Pulmonary artery endothelial cell (primary cell): Measurements from ENCODE around the gene GPX4. TPM values are rescaled to one million over a fixed set of nuclear protein-coding genes. Genes with fewer than 3 reads are reported as not detected.

Experiments used
- DNase-seq: peaks from one replicate; pipeline ENCODE4 v3.0.0-alpha.2; 2011; ENCODE audit warnings: low read depth, low spot score
- total RNA-seq: library from RNA; depleted of rRNA; stranded (reverse); fragments of >200 nt; gene quantifications from 2 replicates; pipeline ENCODE4 v1.2.3, GENCODE V29; 2014

The GPX4 gene
- total RNA-seq, 1 donor from 2014 or later: 410 TPM

DNA sequence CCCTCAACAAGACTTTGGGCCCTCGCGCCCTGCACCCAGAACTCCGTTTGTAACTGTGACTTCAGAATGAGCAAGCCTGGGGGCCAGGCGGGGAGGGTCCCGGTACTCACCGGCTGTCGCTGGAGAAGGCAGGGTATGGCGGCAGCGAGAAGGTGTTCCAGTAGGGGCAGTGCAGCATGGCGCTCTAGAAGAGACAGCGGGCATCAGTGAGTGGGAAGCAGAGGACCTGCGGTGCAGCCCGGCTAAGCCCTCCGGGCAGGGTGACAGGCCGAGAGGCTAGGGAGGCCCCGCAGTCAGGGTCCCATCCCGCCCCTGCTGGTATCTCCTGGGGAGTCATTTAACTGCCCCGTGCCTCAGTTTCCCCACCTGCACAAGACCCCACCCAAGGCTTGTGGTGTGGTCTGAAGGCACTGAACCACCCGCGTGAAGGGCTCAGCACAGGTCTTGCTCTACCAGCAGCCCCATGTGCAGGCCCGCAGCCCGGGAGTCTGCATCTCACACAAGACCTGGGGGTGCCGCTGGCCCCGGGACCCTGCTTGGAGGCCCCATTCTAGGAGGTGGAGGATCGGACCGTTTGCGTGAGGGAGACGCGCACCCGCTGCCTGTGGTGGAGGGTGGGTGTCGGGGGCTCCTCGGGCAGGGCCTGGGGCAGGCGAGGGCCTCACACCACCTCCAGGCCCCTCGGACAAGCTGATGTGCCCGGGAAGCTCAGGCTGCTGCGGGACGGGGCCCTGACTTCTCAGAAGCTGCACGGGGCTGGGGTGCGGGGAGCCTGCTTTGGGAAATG, 45.7 kb downstream of the GPX4 start:
- no peak for DNase-seq

DNA sequence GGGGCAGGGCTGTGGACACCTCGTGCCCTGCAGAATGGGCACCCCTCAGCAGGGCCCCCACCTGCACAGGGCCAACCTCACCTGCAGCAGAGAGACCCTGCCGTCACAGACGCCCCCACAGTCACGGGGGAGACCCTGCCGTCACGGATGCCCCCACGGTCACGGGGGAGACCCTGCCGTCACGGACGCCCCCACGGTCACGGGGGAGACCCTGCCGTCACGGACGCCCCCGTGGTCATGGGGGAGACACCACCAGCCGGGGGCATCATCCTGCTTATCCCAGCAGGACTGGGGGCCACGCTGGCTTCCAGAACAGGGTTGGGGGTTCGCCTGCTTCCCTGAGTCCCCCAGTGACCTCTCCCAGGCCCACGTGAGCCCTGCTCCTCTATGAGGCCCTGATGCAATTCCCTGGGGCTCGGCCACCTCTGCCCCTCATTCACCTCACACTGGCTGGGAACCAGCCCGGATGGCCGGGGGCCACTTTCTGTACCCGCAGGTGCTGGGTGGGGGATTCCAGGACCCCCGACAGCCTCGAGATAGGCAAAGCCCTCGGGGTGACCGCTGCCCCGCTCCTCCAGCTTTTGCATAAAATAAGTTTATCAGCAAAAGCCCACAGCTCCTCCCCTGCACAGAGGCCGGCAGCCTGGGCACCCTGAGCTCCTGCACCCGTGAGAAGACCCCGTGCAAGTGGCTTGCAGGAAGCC, 46.7 kb downstream of the GPX4 start:
- no peak for DNase-seq

DNA sequence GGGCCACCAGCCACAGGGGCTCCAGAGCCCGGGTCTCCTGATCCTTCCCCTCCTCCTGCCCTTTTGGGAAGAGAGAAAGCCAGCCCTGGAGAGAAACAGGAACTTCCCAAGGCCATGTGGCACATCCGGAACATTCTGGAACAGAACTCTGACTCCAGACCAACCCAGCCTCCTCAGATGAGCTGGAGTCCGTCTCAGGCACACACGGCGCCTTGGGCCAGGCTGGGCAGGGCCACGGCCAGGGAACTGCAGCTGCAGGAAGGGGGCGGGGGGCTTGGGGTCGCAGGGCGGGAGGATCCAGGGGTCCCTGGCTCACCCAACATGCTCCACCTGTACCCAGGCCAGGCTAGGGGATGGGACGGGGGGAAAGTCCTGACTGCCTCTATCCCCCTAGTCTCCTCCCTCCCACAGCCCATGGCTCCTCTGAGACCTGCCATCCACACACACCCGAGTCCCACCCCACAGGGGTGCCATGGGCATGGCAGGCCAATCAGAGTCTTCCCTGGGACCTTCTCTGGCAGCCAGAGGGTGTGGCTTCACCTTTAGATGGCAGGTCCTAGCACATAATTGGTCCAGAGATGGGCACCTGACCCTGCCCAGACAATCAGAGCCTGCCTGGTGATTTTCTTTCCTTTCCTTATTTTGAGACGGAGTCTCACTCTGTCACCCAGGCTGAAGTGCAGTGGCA, 47.4 kb downstream of the GPX4 start:
- no peak for DNase-seq

DNA sequence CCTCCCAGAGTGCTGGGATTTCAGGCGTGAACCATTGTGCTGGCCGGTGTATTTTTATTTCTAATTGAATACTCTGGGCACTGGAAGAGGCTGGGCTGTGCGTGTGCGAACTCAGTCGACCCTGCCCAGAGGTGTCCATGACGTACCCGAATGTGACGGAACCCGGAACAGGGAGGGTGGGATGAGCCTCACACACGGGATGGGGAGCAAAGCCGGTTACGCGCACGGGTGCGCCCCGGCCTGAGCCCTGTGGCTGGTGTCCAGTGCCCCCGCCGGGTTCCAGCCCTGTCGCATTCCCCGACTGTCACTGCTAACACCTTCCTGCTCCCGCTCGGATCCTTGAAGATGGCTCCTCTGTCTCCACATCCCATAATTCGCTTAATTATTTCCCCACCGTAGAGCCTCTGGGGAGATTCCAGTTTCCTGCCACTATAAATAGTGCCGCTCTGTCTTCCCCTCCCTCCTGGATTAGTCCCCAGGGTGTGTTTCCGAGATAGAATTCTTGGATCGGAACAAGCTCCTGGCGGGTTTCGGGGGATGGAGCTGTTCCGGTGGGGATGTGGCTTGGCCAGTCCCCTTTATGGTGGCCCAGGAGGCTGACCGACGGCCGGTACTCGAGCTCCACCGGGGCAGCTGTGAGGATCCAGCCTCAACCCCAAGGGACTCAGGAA, 48.3 kb downstream of the GPX4 start:
- DNase-seq: no peak

DNA sequence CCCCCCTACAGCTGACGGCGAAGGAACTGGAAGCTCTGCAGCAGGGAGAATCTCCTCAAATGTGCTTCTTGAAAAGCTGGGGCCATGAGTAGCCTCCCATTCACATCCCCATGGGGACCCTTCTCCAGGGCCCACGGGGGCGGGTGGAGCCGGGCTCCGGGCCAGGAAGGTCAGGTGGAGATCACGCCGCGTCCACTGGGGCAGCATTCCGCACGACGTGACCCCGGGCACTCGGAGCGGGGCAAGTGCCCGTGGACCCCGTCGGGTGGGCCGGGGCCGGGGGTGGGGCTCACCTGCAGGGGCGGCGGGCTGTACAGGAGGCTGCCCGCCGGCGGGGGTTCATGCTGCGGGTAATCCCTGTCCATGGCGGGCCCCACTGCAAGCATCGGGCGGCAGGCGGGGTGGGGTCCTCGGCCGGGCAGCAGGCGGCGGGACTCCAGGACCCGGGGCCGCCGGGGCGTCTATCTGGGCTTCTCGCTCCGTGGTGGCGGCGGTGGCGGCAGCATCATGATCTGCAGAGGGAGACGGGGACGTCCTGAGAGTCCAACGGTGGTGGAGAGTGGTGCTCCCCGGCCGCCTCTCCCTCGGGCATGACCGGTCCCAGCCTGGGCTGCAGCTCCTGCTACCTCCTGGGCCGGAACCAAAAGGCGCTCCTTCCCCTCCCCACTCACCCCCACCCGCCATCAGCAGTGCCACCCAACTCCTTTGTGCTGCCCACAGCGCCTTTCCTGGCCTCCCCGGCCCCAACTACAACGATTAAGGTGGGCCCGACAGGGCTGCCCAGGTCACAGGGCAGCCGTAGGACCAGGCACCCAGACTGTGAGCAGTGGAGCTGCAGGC, 50.3 kb downstream of the GPX4 start:
- no peak for DNase-seq

DNA sequence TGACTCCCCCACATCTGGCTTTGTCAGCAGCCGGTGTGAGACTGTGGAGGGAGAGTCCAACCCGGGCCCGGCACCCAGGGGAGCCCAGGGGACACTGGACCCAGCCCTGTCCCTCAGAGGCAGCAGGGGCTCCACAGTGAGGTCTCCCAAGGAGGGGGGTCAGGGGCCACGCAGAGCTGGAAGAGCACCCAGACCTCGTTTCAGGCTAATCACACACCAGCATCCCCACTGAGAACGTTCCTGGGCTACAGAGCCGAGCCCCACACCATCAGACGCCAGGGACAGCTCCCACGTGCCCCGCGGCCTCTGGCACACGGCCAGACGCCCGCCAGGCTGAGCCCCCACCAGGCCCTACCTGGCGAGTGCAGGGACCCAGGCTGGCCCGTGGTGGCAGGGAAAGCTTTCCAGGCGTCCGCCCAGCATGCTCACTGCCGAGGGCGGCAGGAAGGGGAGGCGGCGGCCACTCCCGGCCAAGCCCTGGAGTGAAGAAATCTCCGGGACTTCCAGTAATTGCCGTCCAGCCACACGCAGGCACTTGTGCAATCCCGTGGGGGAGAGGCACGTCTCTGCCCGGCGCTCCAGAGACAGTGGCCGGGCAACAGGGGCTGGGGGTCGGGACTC, 51.0 kb downstream of the GPX4 start:
- no peak for DNase-seq

DNA sequence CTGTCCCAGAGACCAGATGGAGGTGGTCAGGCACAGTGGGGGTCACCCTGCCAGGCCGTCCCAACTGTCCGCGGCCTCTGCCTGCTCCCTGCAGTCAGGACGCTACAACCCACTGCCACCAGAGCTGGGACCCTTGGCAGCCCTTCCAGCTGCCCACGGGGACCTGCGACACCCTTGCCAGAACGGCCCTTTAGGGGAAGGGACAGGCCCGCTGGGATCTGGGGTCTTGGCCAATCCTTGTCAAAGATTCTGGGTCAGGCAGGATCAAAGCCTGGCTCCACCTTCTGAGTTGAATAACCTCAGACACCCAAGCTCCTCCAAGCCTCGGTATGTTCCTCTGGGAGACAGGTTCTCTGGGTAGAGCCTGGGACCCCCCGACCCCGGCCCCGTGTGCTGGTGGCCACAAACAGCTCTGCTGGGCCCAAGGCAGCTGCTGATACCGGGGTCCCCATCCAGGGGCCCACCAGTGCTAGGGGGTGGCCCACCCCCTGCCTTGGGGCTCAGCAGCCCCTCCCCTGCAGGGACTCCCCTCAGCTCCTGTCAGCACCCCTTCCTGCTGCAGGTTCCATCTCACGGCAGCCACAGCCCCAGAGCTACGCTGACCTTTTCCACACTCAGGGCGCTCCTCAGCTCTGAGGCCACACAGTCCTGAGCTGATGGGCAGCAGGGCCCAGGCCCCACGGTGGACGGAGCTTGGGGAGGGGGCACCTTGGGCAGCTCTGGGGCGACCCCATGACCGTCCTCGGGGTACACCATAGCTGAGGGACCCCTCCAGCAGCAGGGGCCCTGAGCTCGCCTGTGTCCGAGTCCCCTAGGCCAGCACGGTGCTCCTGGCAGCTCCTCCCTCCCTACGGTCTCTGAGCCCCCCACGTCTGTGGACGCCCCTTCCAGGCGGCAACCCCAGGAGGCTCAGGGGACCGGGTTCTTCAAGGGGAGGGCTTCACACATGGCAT, 51.8 kb downstream of the GPX4 start:
- DNase-seq: no peak

Other genes with a start within 250 kb of the GPX4 start
- gene CFD, start 244.3 kb upstream of the GPX4 start, total RNA-seq: 0.49 and 3.6 TPM in 2 replicates
- gene MED16, start 210.8 kb upstream of the GPX4 start, total RNA-seq: 22.9 and 27.0 TPM in 2 replicates
- gene RNU6-9, start 210.5 kb upstream of the GPX4 start, total RNA-seq: not detected in 2 replicates
- 22.8 and 29.1 TPM in 2 replicates for gene R3HDM4, start 190.8 kb upstream of the GPX4 start, total RNA-seq
- gene KISS1R, start 186.7 kb upstream of the GPX4 start, total RNA-seq: not detected in 2 replicates
- gene ARID3A, start 178.0 kb upstream of the GPX4 start, total RNA-seq: 8.0 and 9.6 TPM in 2 replicates
- 106 and 115 TPM in 2 replicates for gene WDR18, start 119.6 kb upstream of the GPX4 start, total RNA-seq
- gene GRIN3B, start 103.6 kb upstream of the GPX4 start, total RNA-seq: 0.39 and 0.59 TPM in 2 replicates
- 49.5 and 65.1 TPM in 2 replicates for gene TMEM259, start 82.9 kb upstream of the GPX4 start, total RNA-seq
- gene RNU6-2, start 82.5 kb upstream of the GPX4 start, total RNA-seq: not detected in 2 replicates
- gene CNN2, start 77.4 kb upstream of the GPX4 start, total RNA-seq: 159 and 188 TPM in 2 replicates
- 3.5 and 5.9 TPM in 2 replicates for gene ABCA7, start 63.9 kb upstream of the GPX4 start, total RNA-seq
- gene ARHGAP45, start 36.8 kb upstream of the GPX4 start, total RNA-seq: 10.2 and 20.2 TPM in 2 replicates
- 133 and 163 TPM in 2 replicates for gene POLR2E, start 8.6 kb upstream of the GPX4 start, total RNA-seq
- gene SBNO2, start 70.3 kb downstream of the GPX4 start, total RNA-seq: 30.4 and 55.0 TPM in 2 replicates
- 100 and 131 TPM in 2 replicates for gene STK11, start 101.8 kb downstream of the GPX4 start, total RNA-seq
- gene CBARP, start 134.0 kb downstream of the GPX4 start, total RNA-seq: 2.1 and 2.2 TPM in 2 replicates
- gene ATP5F1D, start 137.8 kb downstream of the GPX4 start, total RNA-seq: 21.4 and 28.9 TPM in 2 replicates
- gene MIDN, start 144.6 kb downstream of the GPX4 start, total RNA-seq: 11.4 and 13.4 TPM in 2 replicates
- 99.5 and 247 TPM in 2 replicates for gene CIRBP, start 165.3 kb downstream of the GPX4 start, total RNA-seq
- 19.1 and 26.0 TPM in 2 replicates for gene FAM174C, start 171.5 kb downstream of the GPX4 start, total RNA-seq
- 0.07 TPM in 1 of 2 replicates, not detected in the other for gene EFNA2, start 181.9 kb downstream of the GPX4 start, total RNA-seq